ENCODE data around the gene HLTF.

DNA sequence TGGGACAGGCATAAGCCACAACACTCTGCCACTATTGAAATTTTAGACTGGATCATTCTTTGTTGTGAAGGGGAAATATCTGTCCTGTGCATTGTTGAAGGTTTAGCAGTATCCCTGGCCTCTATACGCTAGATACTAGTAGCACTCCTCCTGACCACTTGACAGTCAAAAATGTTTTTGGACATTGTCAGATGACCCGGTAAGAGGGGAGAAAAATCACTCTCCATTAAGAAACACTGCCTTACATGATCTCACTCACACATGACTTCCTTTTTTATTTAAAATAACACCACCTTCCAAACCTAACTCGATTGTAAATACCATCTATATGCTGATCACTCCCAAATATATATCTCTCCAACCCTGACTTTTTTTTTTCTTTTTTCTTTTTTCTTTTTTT, 15.3 kb upstream of the HLTF start:
- TF ChIP-seq, protein P1, sequence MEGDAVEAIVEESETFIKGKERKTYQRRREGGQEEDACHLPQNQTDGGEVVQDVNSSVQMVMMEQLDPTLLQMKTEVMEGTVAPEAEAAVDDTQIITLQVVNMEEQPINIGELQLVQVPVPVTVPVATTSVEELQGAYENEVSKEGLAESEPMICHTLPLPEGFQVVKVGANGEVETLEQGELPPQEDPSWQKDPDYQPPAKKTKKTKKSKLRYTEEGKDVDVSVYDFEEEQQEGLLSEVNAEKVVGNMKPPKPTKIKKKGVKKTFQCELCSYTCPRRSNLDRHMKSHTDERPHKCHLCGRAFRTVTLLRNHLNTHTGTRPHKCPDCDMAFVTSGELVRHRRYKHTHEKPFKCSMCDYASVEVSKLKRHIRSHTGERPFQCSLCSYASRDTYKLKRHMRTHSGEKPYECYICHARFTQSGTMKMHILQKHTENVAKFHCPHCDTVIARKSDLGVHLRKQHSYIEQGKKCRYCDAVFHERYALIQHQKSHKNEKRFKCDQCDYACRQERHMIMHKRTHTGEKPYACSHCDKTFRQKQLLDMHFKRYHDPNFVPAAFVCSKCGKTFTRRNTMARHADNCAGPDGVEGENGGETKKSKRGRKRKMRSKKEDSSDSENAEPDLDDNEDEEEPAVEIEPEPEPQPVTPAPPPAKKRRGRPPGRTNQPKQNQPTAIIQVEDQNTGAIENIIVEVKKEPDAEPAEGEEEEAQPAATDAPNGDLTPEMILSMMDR (IDR thresholded peaks at IDR 0.05), result no peak
- no peak for TF ChIP-seq EZH2 (IDR thresholded peaks at IDR 0.05; ENCODE audit: borderline replicate concordance, insufficient read depth, low read depth, low read length, poor library complexity, severe bottlenecking)
